ENCODE measurements around the gene TOB1.

DNA sequence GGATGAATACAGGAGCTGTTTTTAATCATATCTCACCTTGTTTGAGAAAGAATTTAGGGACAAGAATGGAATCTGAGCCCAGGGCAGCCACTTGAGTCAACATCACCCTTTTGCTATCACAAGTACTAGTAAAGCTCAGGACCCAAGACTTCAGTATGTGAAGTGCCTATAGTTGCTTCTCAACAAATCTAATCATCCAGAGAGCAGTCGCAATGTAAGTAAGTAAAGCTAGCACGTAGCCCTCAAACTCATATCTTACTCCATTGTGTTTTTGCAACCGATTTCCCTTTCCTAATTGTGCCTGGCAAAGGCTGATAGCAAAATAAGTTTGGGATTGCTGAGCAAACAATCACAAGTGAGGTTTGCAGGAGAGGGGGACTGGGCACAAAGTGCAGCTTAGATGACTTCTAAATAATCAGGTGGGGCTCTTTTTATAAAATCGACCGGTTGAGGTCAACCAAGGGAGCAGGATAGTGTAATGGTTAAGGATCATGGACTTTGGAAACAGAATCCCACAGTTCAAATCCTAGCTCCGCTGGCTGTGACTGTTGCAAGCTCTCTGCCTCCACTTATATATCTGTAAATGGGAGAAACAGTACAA, 13.0 kb downstream of the TOB1 start:
- TF ChIP-seq, protein P1, sequence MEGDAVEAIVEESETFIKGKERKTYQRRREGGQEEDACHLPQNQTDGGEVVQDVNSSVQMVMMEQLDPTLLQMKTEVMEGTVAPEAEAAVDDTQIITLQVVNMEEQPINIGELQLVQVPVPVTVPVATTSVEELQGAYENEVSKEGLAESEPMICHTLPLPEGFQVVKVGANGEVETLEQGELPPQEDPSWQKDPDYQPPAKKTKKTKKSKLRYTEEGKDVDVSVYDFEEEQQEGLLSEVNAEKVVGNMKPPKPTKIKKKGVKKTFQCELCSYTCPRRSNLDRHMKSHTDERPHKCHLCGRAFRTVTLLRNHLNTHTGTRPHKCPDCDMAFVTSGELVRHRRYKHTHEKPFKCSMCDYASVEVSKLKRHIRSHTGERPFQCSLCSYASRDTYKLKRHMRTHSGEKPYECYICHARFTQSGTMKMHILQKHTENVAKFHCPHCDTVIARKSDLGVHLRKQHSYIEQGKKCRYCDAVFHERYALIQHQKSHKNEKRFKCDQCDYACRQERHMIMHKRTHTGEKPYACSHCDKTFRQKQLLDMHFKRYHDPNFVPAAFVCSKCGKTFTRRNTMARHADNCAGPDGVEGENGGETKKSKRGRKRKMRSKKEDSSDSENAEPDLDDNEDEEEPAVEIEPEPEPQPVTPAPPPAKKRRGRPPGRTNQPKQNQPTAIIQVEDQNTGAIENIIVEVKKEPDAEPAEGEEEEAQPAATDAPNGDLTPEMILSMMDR (IDR thresholded peaks at IDR 0.05 in 2 of 3, conservative IDR thresholded peaks at IDR 0.05 in 1 of 3; ENCODE audit: borderline replicate concordance in 1 of 3, insufficient read depth in 1 of 3, low read depth in 2 of 3, low read length in 2 of 3) = no peak
- no peak for TF ChIP-seq CEBPB (IDR thresholded peaks at IDR 0.05; ENCODE audit: low read depth)
- no peak for TF ChIP-seq RAD21 (IDR thresholded peaks at IDR 0.05; ENCODE audit: low read depth)
